CD4-positive, alpha-beta T cell (primary cell): ENCODE data around the gene VPS25. TPM values are rescaled to one million over a fixed set of nuclear protein-coding genes. Genes with fewer than 3 reads are reported as not detected.

Experiments used
- ATAC-seq: fragments of 200-7000 bp; cut with Tn5 transposase; one replicate; pipeline ENCODE4 v1.10.0; 2022; ENCODE audit warnings: mild to moderate bottlenecking; ENCODE audit not compliant: poor library complexity
- CTCF ChIA-PET: fragments of 350-600 bp; sonication (Branson Sonifier 250); formaldehyde crosslinking; loops from one replicate; lab custom pipeline; 2021; ENCODE audit warnings: antibody characterized with exemption, inconsistent platforms; lab: Charles Lee
- POLR2A ChIA-PET: fragments of 350-600 bp; sonication (Branson Sonifier 250); formaldehyde crosslinking; loops from one replicate; lab custom pipeline; 2021; ENCODE audit warnings: antibody characterized with exemption, inconsistent platforms; lab: Charles Lee
- DNase-seq, 14 experiments: peaks; one replicate each; pipeline ENCODE4 v3.0.0-alpha.2; 2013 to 2020; ENCODE audit warnings: mixed read lengths in 2 of 14
- H3K27ac ChIP-seq, 2 donors: one replicate each; pipeline versions ENCODE4 v1.5.1 to v1.7.0; 2013; ENCODE audit warnings: low read length in 2 of 2, low read depth in 1 of 2, mild to moderate bottlenecking in 1 of 2
- H3K27me3 ChIP-seq, 2 experiments: 1 replicate in 1 of 2; 2 replicates in 1 of 2; pipeline versions ENCODE4 v1.6.1 to v1.7.0; 2013; ENCODE audit warnings: low read length in 2 of 2, control low read depth in 1 of 2, mild to moderate bottlenecking in 1 of 2, moderate library complexity in 1 of 2; ENCODE audit not compliant: insufficient read depth in 2 of 2, control insufficient read depth in 1 of 2
- H3K36me3 ChIP-seq: one replicate; pipeline ENCODE4 v1.6.1; 2013; ENCODE audit warnings: low read length, control low read depth; ENCODE audit not compliant: insufficient read depth
- H3K4me1 ChIP-seq: one replicate; pipeline ENCODE4 v1.6.1; 2013; ENCODE audit warnings: low read length, control low read depth; ENCODE audit not compliant: insufficient read depth
- H3K4me3 ChIP-seq: one replicate; pipeline ENCODE4 v1.5.1; 2013; ENCODE audit warnings: mild to moderate bottlenecking, low read length, moderate library complexity
- H3K9me3 ChIP-seq, 2 experiments: 1 replicate in 1 of 2; 2 replicates in 1 of 2; pipeline versions ENCODE4 v1.6.1 to v1.7.0; 2013; ENCODE audit warnings: low read length in 2 of 2, mild to moderate bottlenecking in 2 of 2, control low read depth in 1 of 2, moderate library complexity in 1 of 2; ENCODE audit not compliant: control insufficient read depth in 1 of 2, insufficient read depth in 1 of 2
- H3K27ac Mint-ChIP-seq: one replicate; pipeline ENCODE4 v1.8.0; 2020; ENCODE audit warnings: mixed read lengths
- H3K27me3 Mint-ChIP-seq: one replicate; pipeline ENCODE4 v1.8.0; 2021; ENCODE audit warnings: mixed read lengths
- H3K36me3 Mint-ChIP-seq: one replicate; pipeline ENCODE4 v1.8.0; 2021; ENCODE audit warnings: low read depth, mixed read lengths
- H3K4me1 Mint-ChIP-seq: one replicate; pipeline ENCODE4 v1.8.0; 2021; ENCODE audit warnings: low read depth, mixed read lengths
- H3K4me3 Mint-ChIP-seq: one replicate; pipeline ENCODE4 v1.8.0; 2020; ENCODE audit warnings: mild to moderate bottlenecking, mixed read lengths
- H3K9me3 Mint-ChIP-seq: one replicate; pipeline ENCODE4 v1.8.0; 2020; ENCODE audit warnings: mixed read lengths
- CTCF ChIP-seq: fragments of 200-600 bp; IDR thresholded peaks from one replicate; pipeline ENCODE4 v1.8.0; 2022; ENCODE audit warnings: antibody characterized with exemption, mild to moderate bottlenecking
- intact Hi-C, 2 experiments: fragments of 100-400 bp; cut with DNase I in 1 of 2; cut with micrococcal nuclease in 1 of 2; formaldehyde crosslinking; loops; one replicate each; pipeline versions ENCODE4 v1.15.1 to v1.9.0; 2023 to 2025; cut with DNase I, micrococcal nuclease
- microRNA-seq: library from miRNA; unstranded; fragments of <30 nt; microRNA quantifications from one replicate; pipeline ENCODE4 v1.2.0, GENCODE V29; 2021; ENCODE audit warnings: borderline microRNAs expressed, borderline replicate concordance
- total RNA-seq, 174 experiments: library from RNA in 2 of 174; stranded (reverse) in 2 of 174; gene quantifications; one replicate each; pipeline ENCODE4 v1.2.3 and lab custom pipeline; 2021 to 2026

The VPS25 gene
- total RNA-seq, 2 experiments from 2014 or later, result 40.6 to 45.7 TPM

- H3K4me1 Mint-ChIP-seq, result peaks cover 28% of the 10 kb centered on the region
- no peaks in the 10 kb centered on the region for H3K27me3 Mint-ChIP-seq
- Histone ChIP-seq H3K4me1 (peaks cover 22% of the 10 kb centered on the region), H3K27me3 (no peaks in the 10 kb centered on the region), H3K9me3 (no peaks in the 10 kb centered on the region), H3K27ac (no peak overlapping the region), H3K36me3 (peaks cover 53% of the 10 kb centered on the region), H3K4me3 (no peak overlapping the region)
- POLR2A ChIA-PET, result interaction anchor here (0.5 kb wide), 1 partner anchor 208 kb away, joined by 3 read pairs; no protein-coding TSS in a partner anchor
- H3K36me3 Mint-ChIP-seq, result peaks cover 56% of the 10 kb centered on the region
- TF ChIP-seq CTCF, result no peak
- CTCF ChIA-PET, result interaction anchor here (1.1 to 4.8 kb wide), 4 partner anchors 13 to 177 kb away, joined by 3 to 39 read pairs (median 4); partner anchors contain the start of genes PSME3, RPL27 and RUNDC1
- no peaks in the 10 kb centered on the region for H3K9me3 Mint-ChIP-seq
- DNase-seq (no peak), ATAC-seq (no peak)
- intact Hi-C loops, result loop anchor here in 1 of 2 experiments (10.0 kb wide), 1 partner anchor 544 kb away; no protein-coding TSS in a partner anchor
- peak overlapping the region; percentile 57 for H3K4me3 Mint-ChIP-seq
- H3K27ac Mint-ChIP-seq, result no peak overlapping the region
Measured at GRCh38 chr17:42821176-42821575, 47.9 kb downstream of the VPS25 start.

- TF ChIP-seq CTCF, result no peak
- H3K27ac Mint-ChIP-seq, result no peak overlapping the region
Measured at GRCh38 chr17:42827472-42827871, 54.2 kb downstream of the VPS25 start.

More at GRCh38 chr17:42827472-42827871, 54.2 kb downstream of the VPS25 start:
- CTCF ChIA-PET, result no interaction called here
- Mint-ChIP-seq H3K9me3 (no peaks in the 10 kb centered on the region), H3K4me1 (peaks cover 19% of the 10 kb centered on the region), H3K27me3 (no peaks in the 10 kb centered on the region), H3K36me3 (peaks cover 12% of the 10 kb centered on the region), H3K4me3 (no peak overlapping the region)
- ATAC-seq (no peak), DNase-seq (no peak)
- no peaks in the 10 kb centered on the region for H3K36me3 ChIP-seq
- intact Hi-C loops, result loop anchor here in 1 of 2 experiments (10.0 kb wide), 1 partner anchor 537 kb away; no protein-coding TSS in a partner anchor
- H3K27ac ChIP-seq, result no peak overlapping the region
- POLR2A ChIA-PET, result no interaction called here
- H3K27me3 ChIP-seq, result no peaks in the 10 kb centered on the region
- peaks cover 20% of the 10 kb centered on the region for H3K4me1 ChIP-seq
- no peak overlapping the region for H3K4me3 ChIP-seq
- no peaks in the 10 kb centered on the region for H3K9me3 ChIP-seq

Small RNAs within 50 kb of the gene (microRNA-seq; reads per million reads assigned to microRNA genes)
- gene MIR6781, result not detected

Other genes starting within 250 kb of the VPS25 start
- gene NAGLU, start 237.2 kb upstream of the VPS25 start, total RNA-seq, result 1 to 10 TPM; 7.8 TPM
- gene HSD17B1, start 220.5 kb upstream of the VPS25 start, total RNA-seq, result under 1 TPM; 0.80 to 0.81 TPM
- gene COASY, start 211.3 kb upstream of the VPS25 start, total RNA-seq, result 10 to 100 TPM; 37.8 to 40.7 TPM
- gene MLX, start 206.3 kb upstream of the VPS25 start, total RNA-seq, result 10 to 100 TPM; 29.2 to 32.1 TPM
- gene PSMC3IP, start 195.7 kb upstream of the VPS25 start, total RNA-seq, result 1 to 10 TPM; 2.6 to 3.4 TPM
- 10 to 100 TPM; 46.7 to 48.7 TPM for gene RETREG3, start 164.1 kb upstream of the VPS25 start, total RNA-seq
- 1 to 10 TPM; 7.3 to 8.5 TPM for gene TUBG1, start 163.8 kb upstream of the VPS25 start, total RNA-seq
- gene TUBG2, start 114.2 kb upstream of the VPS25 start, total RNA-seq, result 1 to 10 TPM; 9.0 to 9.7 TPM
- 1 to 10 TPM in 1 of 2 experiments, under 1 TPM in 1; 0.60 to 1.1 TPM for gene PLEKHH3, start 96.5 kb upstream of the VPS25 start, total RNA-seq
- gene CCR10, start 91.6 kb upstream of the VPS25 start, total RNA-seq, result 1 to 10 TPM; 1.5 to 2.4 TPM
- 1 to 10 TPM; 4.4 to 4.5 TPM for gene CNTNAP1, start 90.9 kb upstream of the VPS25 start, total RNA-seq
- 10 to 100 TPM; 73.3 to 76.1 TPM for gene EZH1, start 28.4 kb upstream of the VPS25 start, total RNA-seq
- gene RAMP2, start 12.2 kb upstream of the VPS25 start, total RNA-seq, result not detected
- under 1 TPM; 0.42 to 0.74 TPM for gene WNK4, start 7.2 kb downstream of the VPS25 start, total RNA-seq
- gene COA3, start 25.3 kb downstream of the VPS25 start, total RNA-seq, result 1 to 10 TPM; 4.0 to 4.5 TPM
- not detected for gene CNTD1, start 25.4 kb downstream of the VPS25 start, total RNA-seq
- gene BECN1, start 50.8 kb downstream of the VPS25 start, total RNA-seq, result 100 to 1,000 TPM; 130 to 138 TPM
- 10 to 100 TPM; 62.1 to 62.5 TPM for gene PSME3, start 59.9 kb downstream of the VPS25 start, total RNA-seq
- 1 to 10 TPM; 2.5 to 2.9 TPM for gene AOC2, start 71.1 kb downstream of the VPS25 start, total RNA-seq
- 1 to 10 TPM in 1 of 2 experiments, under 1 TPM in 1; 0.78 to 1.0 TPM for gene AOC3, start 77.8 kb downstream of the VPS25 start, total RNA-seq
- gene G6PC1, start 127.3 kb downstream of the VPS25 start, total RNA-seq, result not detected
- 10 to 100 TPM; 60.4 to 70.8 TPM for gene AARSD1, start 191.0 kb downstream of the VPS25 start, total RNA-seq
- gene PTGES3L, start 206.6 kb downstream of the VPS25 start, total RNA-seq, result under 1 TPM in 1 of 2 experiments, not detected in 1; 0.20 TPM
- gene RUNDC1, start 207.1 kb downstream of the VPS25 start, total RNA-seq, result 10 to 100 TPM; 11.6 to 11.7 TPM
- gene RPL27, start 225.0 kb downstream of the VPS25 start, total RNA-seq, result 1,000 to 10,000 TPM; 1,923 to 1,951 TPM
- 10 to 100 TPM; 23.0 to 24.7 TPM for gene IFI35, start 233.3 kb downstream of the VPS25 start, total RNA-seq
- gene VAT1, start 248.9 kb downstream of the VPS25 start, total RNA-seq, result 10 to 100 TPM; 27.5 to 27.6 TPM